NCI-H2171 (cell line): ENCODE results near the gene ARFGAP2.

Source experiments
- DNase-seq: peaks from one replicate; lab custom pipeline; 2025; lab: John Stamatoyannopoulos, UW

Gene ARFGAP2

DNA sequence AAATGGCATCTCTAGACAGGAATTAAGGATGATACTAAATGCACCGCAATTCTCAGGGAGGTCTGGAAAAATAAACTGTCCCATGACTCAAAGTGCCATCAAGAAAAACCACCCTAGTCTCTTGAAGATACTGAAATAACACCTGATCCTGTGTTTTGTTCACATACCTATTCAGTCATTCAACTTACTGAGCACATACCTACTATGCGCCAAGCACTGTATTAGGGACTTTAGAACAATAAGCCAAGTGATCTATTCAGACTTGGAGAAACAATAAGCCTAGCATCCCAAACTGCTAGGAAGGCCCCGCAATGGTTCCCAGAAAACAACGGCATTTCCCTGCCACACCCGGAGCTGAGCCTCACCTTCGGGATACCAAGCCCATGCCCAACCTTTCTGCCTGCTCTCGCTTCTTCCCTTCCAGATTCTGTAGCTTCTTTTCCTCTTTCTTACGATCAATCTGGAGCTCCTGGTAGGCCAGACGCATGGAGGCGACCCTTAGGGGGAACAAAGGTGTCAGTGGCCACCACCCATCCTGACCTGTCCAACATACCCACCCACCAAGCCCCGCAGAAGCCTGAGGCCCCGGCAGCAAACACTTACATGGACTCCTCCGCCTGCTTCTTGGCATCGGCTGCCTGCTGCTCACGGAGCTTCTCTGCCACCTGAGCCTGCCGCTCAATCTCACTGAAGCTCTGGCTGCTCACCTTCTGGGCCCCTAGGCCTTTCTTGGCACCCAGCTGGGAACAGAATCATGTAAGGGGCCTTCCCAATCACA lies 5.4 kb downstream of the ARFGAP2 start:
- no peak for DNase-seq

DNA sequence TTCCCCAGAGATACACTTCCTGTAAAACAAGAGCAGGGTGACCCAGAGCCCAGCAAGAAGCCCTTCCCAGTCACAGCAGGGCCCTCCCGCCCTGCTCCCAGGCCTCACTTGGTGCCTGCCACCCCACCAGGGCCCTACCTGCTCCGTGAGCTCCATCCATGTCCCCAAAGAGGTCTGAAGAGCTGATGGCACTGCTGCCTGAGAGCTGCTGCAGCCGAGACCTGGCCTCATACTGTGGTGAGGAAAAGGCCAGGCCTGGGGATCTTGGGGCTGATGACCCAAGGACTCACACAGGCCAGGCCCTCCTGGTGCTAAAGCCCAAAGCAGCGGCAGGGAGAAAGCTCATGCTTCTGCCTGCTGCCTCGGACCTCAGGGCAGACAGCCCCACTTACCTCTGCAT lies 10.3 kb downstream of the ARFGAP2 start:
- DNase-seq = no peak

DNA sequence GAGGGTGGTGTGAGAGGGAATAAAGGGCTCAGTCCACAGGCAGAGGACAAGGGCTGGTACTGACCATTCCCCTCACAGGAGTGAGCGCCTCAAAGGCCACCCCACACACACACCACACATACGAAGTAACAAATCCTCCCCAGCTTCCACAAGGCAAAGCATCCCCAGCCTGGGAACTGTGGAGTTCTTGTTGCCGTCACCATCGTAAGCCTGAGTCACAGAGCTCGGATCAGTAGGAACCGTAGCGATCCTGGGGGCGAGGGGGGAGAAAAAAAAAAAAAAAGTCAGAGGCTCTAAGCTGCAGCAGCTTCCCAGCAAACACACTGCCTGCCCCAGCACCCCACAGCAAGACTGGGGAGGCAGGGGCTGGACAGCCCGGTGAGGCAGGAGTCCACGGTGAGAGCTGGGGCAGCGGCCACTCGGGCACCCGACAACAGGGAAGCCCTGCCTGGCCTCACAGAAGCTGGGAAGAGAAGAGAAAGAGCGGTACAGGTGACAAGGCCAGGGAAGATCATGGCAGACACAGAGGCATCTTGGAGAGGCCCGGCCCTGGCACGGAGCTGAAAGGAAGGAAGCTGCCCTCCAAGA lies 11.3 kb downstream of the ARFGAP2 start:
- no peak for DNase-seq

DNA sequence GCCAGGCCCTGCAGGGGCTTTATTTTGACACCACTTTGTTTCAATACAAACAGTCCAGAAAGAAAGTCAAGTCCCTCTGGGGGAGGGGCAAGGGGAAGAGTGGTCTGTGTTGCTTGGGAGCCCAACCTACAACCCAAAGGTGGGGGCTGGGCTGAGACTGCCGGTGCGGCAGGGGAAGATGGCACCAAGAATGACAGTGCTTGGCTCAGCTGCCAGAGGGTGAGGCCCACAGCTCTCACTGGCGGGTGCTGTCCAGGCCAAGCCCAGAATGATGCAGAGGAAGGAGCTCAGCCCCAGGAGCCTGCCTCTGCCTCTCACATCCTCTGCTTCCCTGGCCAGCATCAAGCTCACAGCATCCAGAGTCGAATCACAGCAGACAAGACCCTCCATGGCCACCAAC lies 12.4 kb downstream of the ARFGAP2 start:
- DNase-seq = no peak

DNA sequence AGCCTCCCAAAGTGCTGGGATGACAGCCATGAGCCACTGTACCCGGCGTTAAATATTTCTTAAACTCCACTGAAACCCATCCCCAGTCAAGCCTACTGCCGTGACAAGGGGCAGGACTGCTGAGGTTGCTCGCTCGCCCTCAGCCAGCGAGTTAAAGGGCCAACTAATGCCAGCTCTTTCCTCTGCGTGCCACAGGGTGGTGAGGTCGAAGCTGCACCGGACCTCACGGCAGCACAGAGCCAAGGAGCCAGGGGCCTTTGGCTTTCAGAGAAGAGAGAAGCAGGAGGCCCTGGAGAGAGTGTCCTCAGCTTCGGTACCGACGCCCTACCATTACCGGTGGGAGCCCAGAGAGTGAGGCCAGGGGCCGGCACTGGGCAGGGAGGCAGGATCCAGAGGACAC lies 12.8 kb downstream of the ARFGAP2 start:
- no peak for DNase-seq

DNA sequence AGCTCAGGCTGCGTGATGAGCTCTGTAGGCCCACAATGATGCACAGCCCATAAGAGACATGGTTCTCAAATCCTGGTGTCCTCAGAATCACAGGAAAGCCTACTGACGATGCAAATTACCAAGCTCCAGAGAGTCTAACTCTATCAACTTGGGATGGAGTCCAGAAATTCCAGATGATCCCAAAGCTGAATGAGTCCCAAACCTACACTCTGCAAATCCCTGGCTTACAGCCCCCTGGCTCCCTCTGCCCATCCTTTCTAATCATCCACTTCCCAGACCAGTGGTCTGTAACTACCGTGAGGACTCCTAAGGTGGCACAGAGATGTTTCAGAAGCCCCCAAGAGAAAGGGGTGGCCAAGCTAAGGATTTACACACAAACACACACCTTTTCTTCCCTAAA lies 13.5 kb downstream of the ARFGAP2 start:
- DNase-seq = no peak

DNA sequence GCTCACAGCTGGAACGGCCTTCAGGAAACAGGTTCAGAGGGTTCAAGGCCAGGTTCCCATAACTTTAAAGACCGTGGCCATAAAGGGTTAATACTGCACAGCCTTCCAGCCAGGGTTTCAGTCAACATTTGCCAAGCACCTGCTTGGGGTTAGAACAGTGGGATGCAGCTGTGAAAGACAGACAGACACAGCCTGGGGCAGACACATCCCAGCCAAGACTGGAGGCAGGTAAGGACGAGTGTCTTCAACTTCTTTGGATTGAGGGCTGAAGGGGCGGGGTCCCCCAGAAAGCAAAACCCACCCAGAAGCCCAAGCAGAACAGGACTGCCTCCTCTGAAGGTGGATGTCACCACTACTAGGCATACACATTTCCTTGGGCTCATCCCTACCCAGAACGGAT lies 14.3 kb downstream of the ARFGAP2 start:
- no peak for DNase-seq

DNA sequence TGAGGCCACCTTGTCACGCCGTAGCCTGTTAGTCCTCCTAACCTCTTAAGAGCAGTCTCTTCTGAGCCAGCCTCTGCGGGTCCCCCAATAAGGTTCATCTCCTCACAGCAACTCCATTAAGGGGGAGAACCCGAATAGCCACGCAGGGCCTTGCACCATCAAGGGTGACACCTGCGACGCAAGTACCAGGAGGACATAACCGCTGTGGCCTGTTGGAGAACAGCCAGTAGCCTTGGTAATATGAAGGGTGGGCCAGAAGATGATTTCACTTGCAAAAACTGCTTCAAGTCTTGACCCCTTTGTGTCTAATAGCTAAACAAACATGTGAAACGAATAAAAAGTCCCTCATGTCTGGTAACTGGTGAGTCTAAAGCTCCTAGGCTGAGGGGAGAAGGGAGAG lies 14.8 kb downstream of the ARFGAP2 start:
- DNase-seq = no peak

DNA sequence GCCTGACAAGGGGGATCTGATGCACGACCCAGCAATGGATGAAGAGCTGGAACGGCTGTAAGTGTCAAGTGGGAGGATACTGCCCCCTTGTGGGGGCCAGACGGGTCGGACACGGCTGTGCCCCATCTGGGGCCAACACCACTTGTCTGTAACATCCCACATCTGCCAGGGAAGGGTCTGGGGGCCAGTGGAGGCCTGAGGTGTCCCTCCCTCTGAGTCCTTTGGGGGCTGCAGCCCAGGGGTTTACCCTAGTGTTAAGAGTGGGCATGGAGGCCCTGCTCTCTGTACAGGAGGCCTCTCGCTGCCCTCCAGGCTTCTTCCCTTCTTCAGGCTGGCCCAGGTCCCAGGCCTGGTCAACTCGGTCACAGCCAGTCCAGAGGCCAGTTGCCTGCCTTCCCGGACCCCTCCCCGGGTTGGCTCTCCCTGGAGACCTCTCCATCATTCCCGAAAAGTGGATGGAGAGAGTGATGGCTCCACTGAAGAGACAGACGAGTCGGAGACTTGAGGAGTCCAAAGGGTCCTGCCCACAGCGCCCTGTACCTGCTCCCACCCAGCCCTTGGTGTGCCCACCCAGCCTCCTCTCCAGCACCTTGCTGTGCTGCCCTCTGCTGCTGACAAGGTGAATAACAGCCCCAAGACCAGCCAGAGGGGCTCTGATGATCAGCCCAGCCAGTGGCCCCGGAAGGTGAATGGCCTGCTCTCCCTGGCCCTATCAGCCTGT lies 15.4 kb downstream of the ARFGAP2 start:
- DNase-seq = peak; percentile 31

DNA sequence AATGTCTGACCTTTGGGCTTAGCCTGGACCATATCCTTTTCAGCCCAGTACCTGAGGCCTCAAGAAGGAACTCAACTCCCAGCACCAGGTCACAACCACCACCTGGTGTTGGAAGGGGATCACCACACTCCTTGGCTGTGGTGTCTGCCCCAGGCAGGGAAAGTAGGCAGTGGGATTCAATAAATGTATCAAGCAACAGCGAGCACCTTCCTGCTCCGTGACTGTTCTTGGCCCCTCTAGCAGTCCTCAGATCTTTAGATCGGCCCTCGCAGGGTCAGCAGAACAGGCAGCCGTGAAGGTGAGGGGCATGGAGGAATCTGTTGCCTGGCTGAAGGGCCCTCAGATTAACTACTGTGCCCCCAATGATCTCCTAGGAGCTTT lies 15.9 kb downstream of the ARFGAP2 start:
- no peak for DNase-seq

DNA sequence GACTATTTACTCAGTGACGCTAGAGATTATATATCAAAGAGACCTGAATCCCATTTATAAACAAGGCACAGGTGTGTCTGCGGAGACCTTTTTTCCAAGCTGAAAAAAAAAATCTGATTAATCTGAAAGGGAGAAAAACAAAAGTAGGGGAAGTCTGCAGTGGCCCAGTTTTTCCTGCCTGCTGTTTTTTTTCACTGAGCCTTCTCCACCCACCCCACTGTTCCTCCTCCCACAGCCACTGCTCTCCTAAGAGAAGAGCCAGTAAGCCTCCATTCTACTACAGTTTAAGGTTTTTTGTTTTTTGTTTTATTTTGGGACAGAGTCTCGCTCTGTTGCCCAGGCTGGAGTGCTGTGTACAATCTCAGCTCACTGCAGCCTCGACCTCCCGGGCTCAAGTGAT lies 18.4 kb downstream of the ARFGAP2 start:
- DNase-seq = no peak

DNA sequence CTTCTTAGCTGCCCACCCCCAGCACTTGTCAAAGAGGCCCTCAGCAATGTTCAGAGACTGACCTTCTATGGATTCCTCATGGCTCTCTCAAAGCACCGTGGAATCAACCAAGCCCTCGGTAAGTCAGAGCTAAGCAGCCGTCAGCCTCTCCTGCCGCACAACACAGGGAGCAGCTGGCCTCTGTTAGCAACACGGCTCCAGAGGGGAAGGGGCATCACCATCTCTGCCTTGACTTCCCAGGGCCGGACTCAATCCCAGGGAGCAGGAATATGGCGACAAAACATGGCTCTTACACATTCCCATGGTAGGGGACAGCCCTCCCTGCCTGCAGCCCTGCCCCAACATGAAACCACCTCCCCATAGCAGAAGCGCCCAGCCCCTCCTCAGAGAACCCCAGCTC lies 18.9 kb downstream of the ARFGAP2 start:
- no peak for DNase-seq

DNA sequence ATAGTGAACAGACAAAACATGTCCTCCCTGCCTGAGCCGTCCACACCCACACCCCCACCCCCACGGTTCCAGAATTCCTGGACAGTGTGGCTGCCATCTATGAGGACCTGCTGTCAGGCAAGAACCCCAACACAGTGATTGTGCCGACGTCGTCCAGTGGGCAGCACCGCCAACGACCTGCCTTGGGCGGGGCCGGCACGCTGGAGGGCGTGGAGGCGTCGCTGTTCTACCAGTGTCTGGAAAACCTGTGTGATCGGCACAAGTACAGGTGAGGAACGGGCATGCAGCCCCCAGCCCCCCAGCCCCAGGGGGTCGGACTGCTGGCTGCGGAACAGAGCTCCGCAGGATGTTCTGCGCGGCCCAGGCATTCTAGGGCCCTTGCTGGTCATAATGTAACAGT lies 19.7 kb downstream of the ARFGAP2 start:
- DNase-seq = no peak

DNA sequence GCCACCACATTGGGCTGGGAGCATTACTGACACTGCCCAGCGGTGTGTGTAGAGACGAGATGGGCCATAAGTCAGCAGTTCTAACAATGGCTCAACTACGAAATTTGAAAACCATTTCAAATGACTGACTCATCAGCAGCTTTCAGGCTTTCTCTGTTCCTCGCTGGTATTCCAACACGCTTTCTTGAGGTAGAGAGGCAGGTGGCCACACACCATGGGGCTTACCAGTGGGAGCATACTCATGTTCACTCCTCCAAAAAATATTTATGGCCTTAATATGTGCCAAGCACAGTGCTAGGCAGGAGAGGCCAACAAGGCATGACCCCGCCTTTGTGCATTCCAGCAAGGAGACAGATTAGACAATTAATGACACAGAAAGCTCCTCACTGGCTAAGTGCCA lies 20.3 kb downstream of the ARFGAP2 start:
- no peak for DNase-seq

DNA sequence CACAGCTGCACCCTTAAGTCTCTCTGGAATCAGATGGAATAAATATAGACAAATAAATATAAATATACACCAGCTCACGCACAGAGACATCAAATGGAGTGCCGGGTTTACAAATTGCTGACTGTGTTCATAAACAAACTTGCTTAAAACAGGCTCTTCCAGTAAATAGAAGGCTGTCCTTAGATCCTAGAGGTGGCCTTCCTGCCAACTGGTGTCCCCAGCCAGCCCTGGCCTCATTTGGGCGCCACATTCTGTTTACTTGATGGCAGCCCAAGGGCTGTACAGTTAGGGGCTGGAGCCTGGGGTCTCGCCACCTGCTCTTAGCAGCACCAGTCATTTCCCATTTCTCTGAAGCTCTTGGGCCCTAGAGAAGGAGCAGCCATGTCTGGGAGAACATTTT lies 20.8 kb downstream of the ARFGAP2 start:
- DNase-seq = no peak

DNA sequence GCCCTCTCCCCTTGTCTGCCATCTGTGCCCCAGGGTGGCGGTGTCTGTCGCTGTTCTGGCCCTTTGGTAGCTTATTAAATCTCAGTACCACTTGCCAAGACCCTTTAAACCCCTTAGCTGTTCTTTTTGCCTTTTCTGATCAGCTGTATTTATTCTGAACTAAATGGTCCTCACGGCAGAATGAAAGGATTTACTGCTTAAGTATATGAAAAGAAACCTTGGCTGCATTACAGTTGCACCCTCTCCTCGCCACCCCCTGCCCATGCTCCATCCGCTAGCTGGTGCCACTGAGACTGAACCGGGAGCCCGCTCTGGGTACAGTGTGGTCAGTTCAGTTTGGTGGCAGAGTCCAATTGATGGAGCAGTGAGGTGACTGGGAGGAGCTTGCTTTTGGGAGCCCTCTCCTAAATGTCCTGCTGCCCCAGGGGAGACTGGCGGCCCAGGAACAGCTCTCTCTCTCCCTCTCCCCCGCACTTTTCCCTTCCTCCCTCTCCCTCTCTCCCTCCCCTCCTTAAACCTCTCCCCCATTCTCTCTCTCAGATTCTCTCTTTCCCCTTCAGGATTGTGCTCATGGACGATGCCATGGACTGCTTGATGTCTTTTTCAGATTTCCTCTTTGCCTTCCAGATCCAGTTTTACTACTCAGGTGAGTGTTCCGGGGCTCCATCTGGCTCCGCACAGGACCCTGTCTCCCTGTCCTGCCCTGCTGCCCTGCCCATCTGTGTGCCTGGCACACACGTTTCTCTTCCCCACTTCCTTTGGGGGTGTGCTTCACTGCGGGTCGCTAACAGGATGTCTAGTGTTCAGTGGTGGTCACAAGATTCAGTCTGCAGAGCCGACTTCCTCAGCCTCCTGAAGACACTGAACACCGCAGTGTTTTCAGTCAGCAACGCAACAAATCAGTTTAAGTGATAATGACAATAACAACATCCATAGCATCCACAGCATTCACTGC lies 21.8 kb downstream of the ARFGAP2 start:
- DNase-seq = no peak

DNA sequence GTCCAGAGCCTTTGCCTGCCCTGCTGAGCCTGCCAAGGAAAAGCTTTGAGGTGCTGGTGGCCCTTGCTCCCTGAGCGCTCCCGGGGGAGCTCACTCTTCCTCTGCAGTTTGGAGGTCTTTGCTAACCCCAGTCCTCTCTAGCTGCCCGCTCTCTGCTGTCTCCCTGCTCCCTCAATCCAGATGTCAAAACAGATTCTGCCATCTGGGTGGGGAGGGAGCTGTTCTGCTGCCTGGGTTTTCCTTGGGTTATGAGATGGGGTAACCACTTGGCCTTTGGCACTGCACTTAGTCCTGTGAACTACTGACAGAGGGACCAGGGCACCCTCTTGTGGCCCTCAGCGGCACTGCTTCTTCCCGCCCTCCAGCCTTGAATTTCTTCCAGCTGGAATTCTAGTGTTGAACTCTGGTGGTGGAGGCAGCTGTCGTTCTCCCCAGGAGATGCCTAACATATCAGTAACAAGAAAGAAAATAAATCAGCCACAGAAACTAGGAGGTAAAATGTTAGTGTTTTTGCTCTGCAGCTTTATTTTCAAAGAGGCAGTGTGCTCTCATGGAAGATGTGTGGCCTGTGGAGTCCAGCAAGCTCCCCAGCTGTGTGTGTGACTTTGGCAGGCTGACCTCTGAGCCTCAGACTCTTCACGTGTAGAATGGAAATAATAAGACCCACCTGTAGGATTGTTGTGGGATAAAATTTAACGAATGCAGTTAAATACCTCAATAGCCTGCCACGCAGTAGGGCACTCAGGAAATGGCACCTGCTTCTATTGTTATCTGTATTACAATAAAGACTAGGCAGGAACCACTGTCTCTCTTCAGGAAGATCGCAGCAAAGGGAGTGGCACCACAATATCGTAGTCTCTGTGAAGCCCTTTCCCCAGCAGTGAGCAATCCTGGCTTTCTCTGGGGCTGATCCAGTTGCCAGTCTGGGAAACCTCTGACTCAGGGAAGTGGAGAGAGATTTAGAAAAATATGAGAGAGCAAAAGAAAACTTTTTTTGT lies 23.4 kb downstream of the ARFGAP2 start:
- DNase-seq = peak; percentile 64

DNA sequence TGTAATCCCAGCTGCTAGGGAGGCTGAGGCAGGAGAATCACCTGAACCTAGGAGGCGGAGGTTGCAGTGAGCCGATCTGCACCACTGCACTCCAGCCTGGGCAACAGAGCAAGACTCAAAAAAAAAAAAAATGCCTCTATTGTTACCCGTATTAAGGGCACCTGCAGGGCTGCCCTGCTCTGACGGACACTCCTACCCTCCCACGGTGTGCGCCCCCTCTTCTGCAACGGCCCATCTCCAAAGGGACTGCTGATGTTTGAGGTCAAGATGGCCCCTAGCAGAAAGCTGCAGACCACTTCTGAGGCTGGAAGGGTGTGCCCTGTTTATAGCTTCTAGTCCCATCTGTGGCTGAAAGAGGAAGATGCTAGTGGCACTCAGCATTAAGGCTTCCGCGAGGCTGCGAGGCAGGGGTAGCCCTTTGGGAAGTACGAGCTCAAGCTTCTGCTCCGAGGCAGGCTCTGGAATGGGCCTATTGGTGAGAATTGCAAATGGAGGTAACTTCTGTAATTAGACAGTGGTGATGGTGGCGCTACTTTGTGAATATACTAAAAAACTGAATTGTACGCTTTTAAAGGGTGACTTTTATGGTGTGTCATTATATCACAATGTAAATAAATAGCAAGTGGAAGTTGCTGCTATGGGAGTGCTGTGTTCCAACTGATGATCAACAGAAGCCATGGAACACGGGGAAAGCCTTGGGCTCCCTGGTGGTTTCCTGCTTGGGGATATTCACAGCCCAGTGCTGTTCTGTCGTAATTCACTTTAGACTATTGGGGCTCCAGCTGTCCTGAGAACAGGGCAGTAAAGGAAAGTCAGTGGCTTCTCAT lies 24.3 kb downstream of the ARFGAP2 start:
- no peak for DNase-seq

DNA sequence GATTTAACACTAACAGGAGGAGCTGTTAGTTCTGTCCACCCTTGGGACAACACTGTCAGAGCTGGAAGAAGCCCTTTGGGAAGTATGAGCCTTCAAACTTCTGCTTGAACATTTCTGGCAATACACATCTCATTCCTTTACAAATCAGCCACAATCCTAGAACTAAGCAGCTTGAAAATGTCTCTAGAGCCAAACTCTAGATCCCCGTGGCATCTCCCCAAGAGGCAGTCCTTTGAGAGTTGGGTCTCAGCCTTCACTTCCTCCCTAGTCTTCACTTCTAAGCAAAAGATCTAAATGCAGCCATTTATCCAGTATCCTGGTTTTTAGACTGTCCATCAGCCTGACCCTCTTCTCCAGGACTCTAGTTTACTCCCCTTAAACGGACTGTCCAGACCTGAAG lies 26.9 kb downstream of the ARFGAP2 start:
- no peak for DNase-seq

DNA sequence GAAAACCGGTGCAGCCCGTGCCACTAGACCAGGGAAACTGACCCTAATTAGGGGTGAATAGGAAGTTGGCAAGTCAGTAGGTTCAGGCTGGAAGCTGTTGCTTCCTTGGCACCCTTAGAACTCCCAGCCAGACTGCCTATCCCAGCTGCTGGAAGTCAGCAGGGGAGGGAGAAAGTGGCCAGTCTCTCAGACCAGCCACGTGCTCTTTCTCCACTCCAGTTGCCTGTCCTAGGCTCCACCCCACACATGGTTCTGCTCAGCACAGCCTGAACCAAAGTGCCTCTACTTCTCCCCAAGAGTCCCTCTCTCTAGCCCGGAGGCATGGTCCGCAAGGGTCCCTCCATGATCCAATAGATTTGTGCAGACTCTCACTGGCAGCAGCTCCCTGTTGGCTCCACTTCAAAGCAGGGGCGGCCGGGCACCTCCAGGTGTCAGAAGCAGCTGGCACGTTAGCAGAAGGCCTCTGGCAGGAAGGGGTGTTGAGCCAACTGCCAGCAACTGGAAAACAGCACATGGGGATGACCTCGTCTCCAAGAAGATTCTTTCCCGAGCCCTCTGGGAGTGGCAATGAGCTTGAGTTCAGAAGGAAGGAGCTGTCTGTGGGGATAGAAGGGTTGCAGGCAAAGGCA lies 27.7 kb downstream of the ARFGAP2 start:
- DNase-seq = peak; percentile 14
